ENCODE results near the gene COL18A1.

- TF ChIP-seq SIN3A (IDR thresholded peaks at IDR 0.05; ENCODE audit: borderline replicate concordance, low read depth, low read length) = no peak
- TF ChIP-seq ZBTB33 (IDR thresholded peaks at IDR 0.05; ENCODE audit: borderline replicate concordance, low read depth) = no peak
- no peak for TF ChIP-seq CTCF (IDR thresholded peaks at IDR 0.05)
- TF ChIP-seq EP300 (IDR thresholded peaks at IDR 0.05; ENCODE audit: borderline replicate concordance in 1 of 2, low read depth in 1 of 2, low read length in 1 of 2) = no peak
- TF ChIP-seq SMC3 (IDR thresholded peaks at IDR 0.05; ENCODE audit: low read depth, low read length) = no peak
- TF ChIP-seq TAF1 (IDR thresholded peaks at IDR 0.05; ENCODE audit: borderline replicate concordance, low read depth, low read length) = no peak
These were observed 90.1 kb downstream of the COL18A1 start for GRCh38 chr21:45494851-45495680.
